Lung (tissue), 12 donors: ENCODE measurements around the gene OGFR. TPM values are rescaled to one million over a fixed set of nuclear protein-coding genes. Genes with fewer than 3 reads are reported as not detected.
A peak's percentile ranks its signal among the peaks of the same experiment; 100 is the strongest.

ENCODE experiments used
- ATAC-seq: fragments of 200-7000 bp; cut with Tn5 transposase; one replicate; pipeline ENCODE4 v1.9.1; 2020; ENCODE audit warnings: moderate number of reproducible peaks; ENCODE audit not compliant: insufficient read depth, low FRiP score
- DNase-seq, 3 donors: peaks; one replicate each; pipeline ENCODE4 v3.0.0-alpha.2; 2013 to 2017
- H3K27ac ChIP-seq, 2 donors: one replicate each; pipeline ENCODE4 v1.5.1; 2013; ENCODE audit warnings: mild to moderate bottlenecking in 2 of 2, moderate library complexity in 2 of 2, control low read depth in 1 of 2, inconsistent platforms in 1 of 2, low read depth in 1 of 2, low read length in 1 of 2
- H3K27me3 ChIP-seq, 3 donors: one replicate each; pipeline ENCODE4 v1.5.1; 2013; ENCODE audit warnings: low read length in 2 of 3; ENCODE audit not compliant: control insufficient read depth in 3 of 3, insufficient read depth in 3 of 3
- H3K36me3 ChIP-seq, 4 donors: one replicate each; pipeline ENCODE4 v1.5.1; 2013; ENCODE audit warnings: low read length in 4 of 4, mild to moderate bottlenecking in 1 of 4, moderate library complexity in 1 of 4; ENCODE audit not compliant: control insufficient read depth in 4 of 4, insufficient read depth in 4 of 4
- H3K4me1 ChIP-seq, 5 donors: one replicate each; pipeline ENCODE4 v1.5.1; 2013; ENCODE audit warnings: low read length in 5 of 5, mild to moderate bottlenecking in 2 of 5, moderate library complexity in 1 of 5; ENCODE audit not compliant: control insufficient read depth in 5 of 5, insufficient read depth in 5 of 5
- H3K4me3 ChIP-seq: one replicate; pipeline ENCODE4 v1.5.1; 2013; ENCODE audit warnings: mild to moderate bottlenecking, control low read depth, moderate library complexity
- H3K9ac ChIP-seq, 2 donors: one replicate each; pipeline ENCODE4 v1.5.1; 2013; ENCODE audit warnings: low read length in 2 of 2, control low read depth in 1 of 2; ENCODE audit not compliant: insufficient read depth in 1 of 2
- H3K9me3 ChIP-seq, 4 donors: one replicate each; pipeline ENCODE4 v1.5.1; 2013; ENCODE audit warnings: low read length in 3 of 4, mild to moderate bottlenecking in 1 of 4, moderate library complexity in 1 of 4; ENCODE audit not compliant: control insufficient read depth in 4 of 4, insufficient read depth in 3 of 4
- CTCF ChIP-seq: IDR thresholded peaks from 2 replicates; pipeline ENCODE4 v1.5.1; 2012; ENCODE audit warnings: mild to moderate bottlenecking; ENCODE audit errors: control extremely low read depth, extremely low read depth
- WGBS, 2 donors: extraction: QIAGEN DNeasy Blood & Tissue Kit; methylation state at CpG; one replicate each; pipeline ENCODE4 v1.1.7; 2013; 5-methylcytosine and 5-hydroxymethylcytosine counted together
- polyA plus RNA-seq, 2 donors: library from polyadenylated mRNA; stranded (reverse); fragments of 200-250 nt; gene quantifications; one replicate each; pipeline ENCODE4 v1.2.1, GENCODE V29; 2013
- total RNA-seq, 2 donors: library from RNA; depleted of rRNA in 1 of 2; stranded (reverse); fragments of >200 nt in 1 of 2; gene quantifications; one replicate each; pipeline ENCODE4 v1.2.1, GENCODE V29; 2014 to 2021
- donor health status: control.
- donor health status: control.
- donor health status: Bipolar disorder and iron deficiency.
- donor health status: healthy.
- donor health status: DM: yes; HTN: yes; CAD: no.

Gene OGFR
- total and polyA plus RNA-seq, 4 donors: 38.0 to 73.1 (median 63.9) TPM

GRCh38 chr20:62823688-62824475 lies 19.2 kb downstream of the OGFR start:
- H3K9me3 ChIP-seq: no peaks in the 10 kb centered on the region
- no peak overlapping the region for H3K9ac ChIP-seq
- no peaks in the 10 kb centered on the region for H3K36me3 ChIP-seq
- no peak for DNase-seq
- TF ChIP-seq CTCF: no peak
- H3K27me3 ChIP-seq: peaks cover 0 to 2% (median 0%) of the 10 kb centered on the region in 3 donors
- 89 to 93% methylated on average over 38 of the region's 38 CpGs for WGBS, 2 donors
- ATAC-seq: no peak
- H3K4me3 ChIP-seq: no peak overlapping the region
- H3K27ac ChIP-seq: no peak overlapping the region
- H3K4me1 ChIP-seq: peaks cover 0 to 26% (median 8%) of the 10 kb centered on the region in 5 donors

GRCh38 chr20:62824476-62825332 lies 20.1 kb downstream of the OGFR start:
- 27 to 52% methylated on average over 22 to 34 of the region's 36 CpGs for WGBS, 2 donors
- DNase-seq (peak in 1 of 3 donors; percentile 87), ATAC-seq (peak; percentile 32)
- H3K27me3 ChIP-seq: peaks cover 0 to 2% (median 0%) of the 10 kb centered on the region in 3 donors
- H3K9me3 ChIP-seq: no peaks in the 10 kb centered on the region
- H3K4me3 ChIP-seq: no peak overlapping the region
- peaks cover 0 to 18% (median 4%) of the 10 kb centered on the region in 5 donors for H3K4me1 ChIP-seq
- H3K27ac ChIP-seq: no peak overlapping the region
- H3K9ac ChIP-seq: no peak overlapping the region
- H3K36me3 ChIP-seq: no peaks in the 10 kb centered on the region
- no peak for TF ChIP-seq CTCF

- no peak overlapping the region for H3K27ac ChIP-seq
- no peak for TF ChIP-seq CTCF
- H3K4me3 ChIP-seq: no peak overlapping the region
- H3K4me1 ChIP-seq: peaks cover 0 to 13% (median 1%) of the 10 kb centered on the region in 5 donors
- DNase-seq (no peak), ATAC-seq (no peak)
- H3K9ac ChIP-seq: no peak overlapping the region
- peaks cover 0 to 2% (median 0%) of the 10 kb centered on the region in 3 donors for H3K27me3 ChIP-seq
- WGBS, 2 donors: 79 to 86% methylated on average over 22 of the region's 22 CpGs
- H3K36me3 ChIP-seq: no peaks in the 10 kb centered on the region
- no peaks in the 10 kb centered on the region for H3K9me3 ChIP-seq
These were observed 20.8 kb downstream of the OGFR start for GRCh38 chr20:62825333-62825985.
